CD14-positive monocyte (primary cell): ENCODE data around the gene HIVEP3. TPM values are rescaled to one million over a fixed set of nuclear protein-coding genes. Genes with fewer than 3 reads are reported as not detected.

Experiments
- DNase-seq, 3 donors: peaks; one replicate each; pipeline ENCODE4 v3.0.0-alpha.2; 2011 to 2022
- H2AFZ ChIP-seq: 2 replicates; pipeline ENCODE4 v1.6.0; 2012; ENCODE audit warnings: mild to moderate bottlenecking, low read depth, low read length, inconsistent platforms; ENCODE audit not compliant: insufficient read depth, poor library complexity, severe bottlenecking
- H3K27ac ChIP-seq, 2 donors: 1 replicate in 1 of 2; 2 replicates in 1 of 2; pipeline ENCODE4 v1.5.1; 2012 to 2013; ENCODE audit warnings: low read length in 2 of 2, control low read depth in 1 of 2, inconsistent platforms in 1 of 2, low read depth in 1 of 2, mild to moderate bottlenecking in 1 of 2
- H3K27me3 ChIP-seq, 2 donors: one replicate each; pipeline versions ENCODE4 v1.6.0 to v1.6.1; 2011 to 2013; ENCODE audit warnings: low read length in 2 of 2; ENCODE audit not compliant: control insufficient read depth in 2 of 2, insufficient read depth in 2 of 2
- H3K36me3 ChIP-seq, 2 donors: replicated peaks in 1 of 2; 1 replicate in 1 of 2; 2 replicates in 1 of 2; pipeline versions ENCODE4 v1.5.1 to v1.6.1; 2012 to 2013; ENCODE audit warnings: low read length in 2 of 2, control low read depth in 1 of 2, inconsistent platforms in 1 of 2, mild to moderate bottlenecking in 1 of 2; ENCODE audit not compliant: insufficient read depth in 2 of 2, control insufficient read depth in 1 of 2
- H3K4me1 ChIP-seq, 2 donors: 1 replicate in 1 of 2; 2 replicates in 1 of 2; pipeline versions ENCODE4 v1.5.1 to v1.6.1; 2012 to 2013; ENCODE audit warnings: low read length in 2 of 2, control low read depth in 1 of 2, inconsistent platforms in 1 of 2, mild to moderate bottlenecking in 1 of 2, moderate library complexity in 1 of 2; ENCODE audit not compliant: insufficient read depth in 2 of 2, control insufficient read depth in 1 of 2
- H3K4me2 ChIP-seq: replicated peaks from 2 replicates; pipeline ENCODE3; 2012; ENCODE audit warnings: low read length, moderate library complexity, mild to moderate bottlenecking; ENCODE audit not compliant: poor library complexity, severe bottlenecking; ENCODE audit errors: extremely low read depth
- H3K4me3 ChIP-seq, 3 experiments: fragments of 200-600 bp in 1 of 3; sonication (generic) in 1 of 3; replicated peaks in 1 of 3; 1 replicate in 2 of 3; 2 replicates in 1 of 3; pipeline ENCODE4 v1.5.1; 2011 to 2013; ENCODE audit warnings: low read length in 3 of 3, mild to moderate bottlenecking in 3 of 3, control low read depth in 2 of 3, low read depth in 2 of 3, inconsistent platforms in 1 of 3, moderate library complexity in 1 of 3
- H3K79me2 ChIP-seq: 2 replicates; pipeline ENCODE4 v1.6.0; 2012; ENCODE audit warnings: mild to moderate bottlenecking, control low read depth, inconsistent platforms, low read length, moderate library complexity; ENCODE audit not compliant: insufficient read depth
- H3K9ac ChIP-seq: 2 replicates; pipeline ENCODE4 v1.6.0; 2017; ENCODE audit warnings: low read length, mild to moderate bottlenecking; ENCODE audit not compliant: insufficient read depth, poor library complexity, severe bottlenecking
- H3K9me3 ChIP-seq, 2 donors: replicated peaks in 1 of 2; 1 replicate in 1 of 2; 2 replicates in 1 of 2; pipeline versions ENCODE4 v1.5.1 to v1.6.1; 2012 to 2013; ENCODE audit warnings: low read length in 2 of 2, control low read depth in 1 of 2; ENCODE audit not compliant: control insufficient read depth in 1 of 2, insufficient read depth in 1 of 2
- H4K20me1 ChIP-seq: 2 replicates; pipeline ENCODE4 v1.6.0; 2012; ENCODE audit warnings: mild to moderate bottlenecking, low read length, control low read depth, moderate library complexity; ENCODE audit not compliant: insufficient read depth
- H3K27ac Mint-ChIP-seq, 7 donors: one replicate each; pipeline ENCODE4 v1.8.0; 2020; ENCODE audit warnings: mild to moderate bottlenecking in 7 of 7, mixed read lengths in 7 of 7, moderate library complexity in 6 of 7, inconsistent platforms in 2 of 7
- H3K27me3 Mint-ChIP-seq, 3 donors: one replicate each; pipeline ENCODE4 v1.8.0; 2021 to 2022; ENCODE audit warnings: low read depth in 3 of 3, mild to moderate bottlenecking in 3 of 3, mixed read lengths in 3 of 3, moderate library complexity in 3 of 3, inconsistent platforms in 1 of 3
- H3K36me3 Mint-ChIP-seq, 2 donors: one replicate each; pipeline ENCODE4 v1.8.0; 2020; ENCODE audit warnings: mixed read lengths in 2 of 2, inconsistent platforms in 1 of 2, mild to moderate bottlenecking in 1 of 2
- H3K4me1 Mint-ChIP-seq: one replicate; pipeline ENCODE4 v1.8.0; 2020; ENCODE audit warnings: mild to moderate bottlenecking, mixed read lengths
- H3K4me3 Mint-ChIP-seq, 2 donors: one replicate each; pipeline ENCODE4 v1.8.0; 2020; ENCODE audit warnings: mild to moderate bottlenecking in 2 of 2, mixed read lengths in 2 of 2, moderate library complexity in 1 of 2
- H3K9me3 Mint-ChIP-seq, 7 donors: one replicate each; pipeline ENCODE4 v1.8.0; 2020 to 2022; ENCODE audit warnings: mixed read lengths in 7 of 7, mild to moderate bottlenecking in 6 of 7, moderate library complexity in 6 of 7, inconsistent platforms in 2 of 7
- CTCF ChIP-seq: fragments of 200-600 bp; IDR thresholded peaks from one replicate; pipeline ENCODE4 v1.8.0; 2022; ENCODE audit warnings: antibody characterized with exemption, mild to moderate bottlenecking
- WGBS: methylation state at CpG from one replicate; pipeline ENCODE4 v1.1.5; 2013; ENCODE audit warnings: missing lambda C conversion rate; ENCODE audit not compliant: insufficient coverage; 5-methylcytosine and 5-hydroxymethylcytosine counted together
- intact Hi-C, 2 donors: fragments of 100-400 bp; cut with micrococcal nuclease; formaldehyde crosslinking; loops; one replicate each; pipeline versions ENCODE4 v1.15.0 to v1.15.1; 2023
- polyA plus RNA-seq, 3 donors: library from polyadenylated mRNA; depleted of rRNA in 1 of 3; unstranded in 2 of 3; stranded (reverse) in 1 of 3; fragments of 300-500 nt in 2 of 3; fragments of >200 nt in 1 of 3; fragmentation: Illumina TruSeq in 2 of 3; gene quantifications; 1 replicate in 2 of 3; 2 replicates in 1 of 3; pipeline ENCODE4 v1.2.3, GENCODE V29; 2012 to 2021

The HIVEP3 gene
- polyA plus RNA-seq, 3 donors: 1.2 to 3.7 (median 1.8) TPM

- no peaks in the 10 kb centered on the region for H3K79me2 ChIP-seq
- no CpG with 5 or more reads among the region's 1 CpG for WGBS
- H2AFZ ChIP-seq: no peak overlapping the region
- H3K9me3 ChIP-seq: no peaks in the 10 kb centered on the region
- DNase-seq: no peak
- no peak overlapping the region for H3K9ac ChIP-seq
- no peaks in the 10 kb centered on the region for H3K27me3 ChIP-seq
- no peaks in the 10 kb centered on the region for H3K36me3 Mint-ChIP-seq
- H3K27ac ChIP-seq: no peak overlapping the region
- H3K4me3 Mint-ChIP-seq: no peak overlapping the region
- peaks cover 0 to 4% (median 2%) of the 10 kb centered on the region in 7 donors for H3K9me3 Mint-ChIP-seq
- intact Hi-C loops: no loop called here
- no peak overlapping the region for H3K27ac Mint-ChIP-seq
- H3K36me3 ChIP-seq: no peaks in the 10 kb centered on the region
- no peak overlapping the region for H3K4me3 ChIP-seq
- H3K4me1 Mint-ChIP-seq: no peaks in the 10 kb centered on the region
- no peaks in the 10 kb centered on the region for H4K20me1 ChIP-seq
- peaks cover 1 to 7% (median 5%) of the 10 kb centered on the region in 3 donors for H3K27me3 Mint-ChIP-seq
- no peaks in the 10 kb centered on the region for H3K4me1 ChIP-seq
- TF ChIP-seq CTCF: no peak
- H3K4me2 ChIP-seq: no peak overlapping the region
Observed at GRCh38 chr1:41465741-41466140, 453.0 kb downstream of the HIVEP3 start.

- 94% methylated on average over 4 of the region's 7 CpGs for WGBS
- Mint-ChIP-seq H3K27ac (no peak overlapping the region), H3K36me3 (no peaks in the 10 kb centered on the region), H3K9me3 (peaks cover 0 to 4% (median 2%) of the 10 kb centered on the region in 7 donors), H3K4me1 (no peaks in the 10 kb centered on the region), H3K27me3 (peaks cover 1 to 7% (median 5%) of the 10 kb centered on the region in 3 donors), H3K4me3 (no peak overlapping the region)
- H3K36me3 ChIP-seq: no peaks in the 10 kb centered on the region
- intact Hi-C loops: no loop called here
- H3K9me3 ChIP-seq: no peaks in the 10 kb centered on the region
- H3K9ac ChIP-seq: no peak overlapping the region
- H3K4me3 ChIP-seq: no peak overlapping the region
- no peak for TF ChIP-seq CTCF
- no peaks in the 10 kb centered on the region for H4K20me1 ChIP-seq
- H3K79me2 ChIP-seq: no peaks in the 10 kb centered on the region
- no peak overlapping the region for H2AFZ ChIP-seq
- DNase-seq: no peak
- no peaks in the 10 kb centered on the region for H3K4me1 ChIP-seq
- no peak overlapping the region for H3K27ac ChIP-seq
- H3K27me3 ChIP-seq: no peaks in the 10 kb centered on the region
- H3K4me2 ChIP-seq: no peak overlapping the region
Observed at GRCh38 chr1:41464885-41465284, 453.8 kb downstream of the HIVEP3 start.
